ENCODE measurements around the gene MRPL47. TPM values are rescaled to one million over a fixed set of nuclear protein-coding genes. Genes with fewer than 3 reads are reported as not detected.

MRPL47 gene
- polyA plus RNA-seq, 1 of the 3 experiments (the other 2 are of a cell fraction): 37.8 TPM

DNA sequence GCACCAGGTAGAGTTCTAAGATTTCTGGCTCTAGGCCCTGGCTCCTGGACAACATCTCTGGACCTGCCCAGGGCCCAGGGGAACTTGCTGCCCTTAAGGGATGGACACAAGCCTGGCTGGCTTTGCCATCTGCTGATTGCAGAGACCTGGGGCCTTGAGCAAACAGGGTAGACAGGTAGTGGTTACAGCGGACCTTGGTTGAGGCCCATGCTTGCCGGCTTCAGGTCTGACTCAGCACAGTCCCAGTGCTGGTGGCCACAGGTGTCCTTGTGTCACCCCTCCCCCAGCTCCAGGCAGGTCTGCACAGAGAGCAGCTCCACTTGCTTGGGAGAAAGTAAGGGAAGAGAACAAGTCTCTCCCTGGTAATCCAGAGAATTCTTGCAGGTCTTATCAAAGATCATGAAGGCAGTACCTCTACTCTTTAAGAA lies 57.6 kb downstream of the MRPL47 start:
- 78% methylated on average over 2 of the region's 2 CpGs for WGBS (ENCODE audit: low lambda C conversion rate)
- POLR2A ChIA-PET: no interaction called here
- TF ChIP-seq TEAD4 (IDR thresholded peaks at IDR 0.05; ENCODE audit: borderline replicate concordance, insufficient read depth) (no peak), CHD2 (IDR thresholded peaks at IDR 0.05; ENCODE audit: low read length, partially characterized antibody) (no peak), RXRA (IDR thresholded peaks at IDR 0.05; ENCODE audit: borderline replicate concordance, low read depth) (no peak), SMC3 (IDR thresholded peaks at IDR 0.05; ENCODE audit: low read depth, low read length) (no peak), GABPA (IDR thresholded peaks at IDR 0.05; ENCODE audit: low read depth) (no peak), TAF1 (IDR thresholded peaks at IDR 0.05; ENCODE audit: borderline replicate concordance, low read depth, low read length) (no peak), POLR2AphosphoS5 (IDR thresholded peaks at IDR 0.05; ENCODE audit: low read depth, low read length) (no peak), MXI1 (IDR thresholded peaks at IDR 0.05; ENCODE audit: low read depth, low read length) (no peak), NRF1 (IDR thresholded peaks at IDR 0.05; ENCODE audit: low read depth, low read length) (no peak), FOXM1 (IDR thresholded peaks at IDR 0.05; ENCODE audit: low read depth) (no peak), ELF1 (IDR thresholded peaks at IDR 0.05) (no peak), TCF12 (IDR thresholded peaks at IDR 0.05) (no peak), EP300 (IDR thresholded peaks at IDR 0.05; ENCODE audit: borderline replicate concordance in 1 of 2, low read depth in 1 of 2, low read length in 1 of 2) (no peak)
- TF ChIP-seq, protein P1, sequence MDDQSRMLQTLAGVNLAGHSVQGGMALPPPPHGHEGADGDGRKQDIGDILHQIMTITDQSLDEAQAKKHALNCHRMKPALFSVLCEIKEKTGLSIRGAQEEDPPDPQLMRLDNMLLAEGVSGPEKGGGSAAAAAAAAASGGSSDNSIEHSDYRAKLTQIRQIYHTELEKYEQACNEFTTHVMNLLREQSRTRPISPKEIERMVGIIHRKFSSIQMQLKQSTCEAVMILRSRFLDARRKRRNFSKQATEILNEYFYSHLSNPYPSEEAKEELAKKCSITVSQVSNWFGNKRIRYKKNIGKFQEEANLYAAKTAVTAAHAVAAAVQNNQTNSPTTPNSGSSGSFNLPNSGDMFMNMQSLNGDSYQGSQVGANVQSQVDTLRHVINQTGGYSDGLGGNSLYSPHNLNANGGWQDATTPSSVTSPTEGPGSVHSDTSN (IDR thresholded peaks at IDR 0.05): no peak

DNA sequence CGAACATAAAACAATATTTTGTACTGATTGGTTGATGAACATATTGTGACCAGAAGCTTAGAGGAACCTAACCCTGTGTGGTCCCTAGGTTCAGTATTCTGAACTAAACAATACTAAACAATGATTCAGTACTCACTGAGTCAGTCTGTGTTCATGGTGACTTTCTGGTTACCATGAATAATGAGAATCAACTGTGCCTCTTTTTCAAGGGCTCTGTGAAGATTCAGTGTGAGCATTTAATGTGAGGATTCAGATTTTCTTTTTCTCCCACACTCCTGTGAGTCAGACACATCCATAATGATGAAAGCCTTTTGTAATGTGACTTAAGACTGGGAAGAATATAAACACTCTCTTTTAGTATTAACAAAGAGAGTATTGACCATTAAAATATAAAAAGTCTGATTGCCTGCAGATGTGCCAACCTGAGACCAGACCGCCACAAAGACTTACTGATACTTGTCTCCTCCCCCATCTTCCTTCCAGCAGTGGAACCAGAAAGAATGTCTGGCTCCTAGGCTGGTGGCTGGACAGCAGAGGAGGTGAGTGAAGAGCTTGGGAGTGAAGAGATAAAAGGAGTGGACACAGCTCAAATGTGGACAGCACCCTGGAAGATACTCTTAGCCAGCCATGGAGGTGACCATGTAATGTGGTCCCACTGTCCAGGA lies 59.3 kb downstream of the MRPL47 start:
- TF ChIP-seq, protein P2, sequence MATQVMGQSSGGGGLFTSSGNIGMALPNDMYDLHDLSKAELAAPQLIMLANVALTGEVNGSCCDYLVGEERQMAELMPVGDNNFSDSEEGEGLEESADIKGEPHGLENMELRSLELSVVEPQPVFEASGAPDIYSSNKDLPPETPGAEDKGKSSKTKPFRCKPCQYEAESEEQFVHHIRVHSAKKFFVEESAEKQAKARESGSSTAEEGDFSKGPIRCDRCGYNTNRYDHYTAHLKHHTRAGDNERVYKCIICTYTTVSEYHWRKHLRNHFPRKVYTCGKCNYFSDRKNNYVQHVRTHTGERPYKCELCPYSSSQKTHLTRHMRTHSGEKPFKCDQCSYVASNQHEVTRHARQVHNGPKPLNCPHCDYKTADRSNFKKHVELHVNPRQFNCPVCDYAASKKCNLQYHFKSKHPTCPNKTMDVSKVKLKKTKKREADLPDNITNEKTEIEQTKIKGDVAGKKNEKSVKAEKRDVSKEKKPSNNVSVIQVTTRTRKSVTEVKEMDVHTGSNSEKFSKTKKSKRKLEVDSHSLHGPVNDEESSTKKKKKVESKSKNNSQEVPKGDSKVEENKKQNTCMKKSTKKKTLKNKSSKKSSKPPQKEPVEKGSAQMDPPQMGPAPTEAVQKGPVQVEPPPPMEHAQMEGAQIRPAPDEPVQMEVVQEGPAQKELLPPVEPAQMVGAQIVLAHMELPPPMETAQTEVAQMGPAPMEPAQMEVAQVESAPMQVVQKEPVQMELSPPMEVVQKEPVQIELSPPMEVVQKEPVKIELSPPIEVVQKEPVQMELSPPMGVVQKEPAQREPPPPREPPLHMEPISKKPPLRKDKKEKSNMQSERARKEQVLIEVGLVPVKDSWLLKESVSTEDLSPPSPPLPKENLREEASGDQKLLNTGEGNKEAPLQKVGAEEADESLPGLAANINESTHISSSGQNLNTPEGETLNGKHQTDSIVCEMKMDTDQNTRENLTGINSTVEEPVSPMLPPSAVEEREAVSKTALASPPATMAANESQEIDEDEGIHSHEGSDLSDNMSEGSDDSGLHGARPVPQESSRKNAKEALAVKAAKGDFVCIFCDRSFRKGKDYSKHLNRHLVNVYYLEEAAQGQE (IDR thresholded peaks at IDR 0.05; ENCODE audit: low read depth, low read length): 0 out of 2 replicates have a peak, but pooled peaks have one; percentile 23
- TF ChIP-seq RXRA (IDR thresholded peaks at IDR 0.05; ENCODE audit: borderline replicate concordance, low read depth) (no peak), RCOR1 (IDR thresholded peaks at IDR 0.05; ENCODE audit: low read length) (no peak)
- TF ChIP-seq, protein P3, sequence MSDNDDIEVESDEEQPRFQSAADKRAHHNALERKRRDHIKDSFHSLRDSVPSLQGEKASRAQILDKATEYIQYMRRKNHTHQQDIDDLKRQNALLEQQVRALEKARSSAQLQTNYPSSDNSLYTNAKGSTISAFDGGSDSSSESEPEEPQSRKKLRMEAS (IDR thresholded peaks at IDR 0.05; ENCODE audit: low read depth): no peak
- TF ChIP-seq, protein P4, sequence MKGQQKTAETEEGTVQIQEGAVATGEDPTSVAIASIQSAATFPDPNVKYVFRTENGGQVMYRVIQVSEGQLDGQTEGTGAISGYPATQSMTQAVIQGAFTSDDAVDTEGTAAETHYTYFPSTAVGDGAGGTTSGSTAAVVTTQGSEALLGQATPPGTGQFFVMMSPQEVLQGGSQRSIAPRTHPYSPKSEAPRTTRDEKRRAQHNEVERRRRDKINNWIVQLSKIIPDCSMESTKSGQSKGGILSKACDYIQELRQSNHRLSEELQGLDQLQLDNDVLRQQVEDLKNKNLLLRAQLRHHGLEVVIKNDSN (IDR thresholded peaks at IDR 0.05; ENCODE audit: borderline replicate concordance, low read depth): no peak
- no peak overlapping the region for H3K4me2 ChIP-seq
- no peaks in the 10 kb centered on the region for H3K9me3 ChIP-seq
- no peak overlapping the region for H3K9ac ChIP-seq
- no peak overlapping the region for H2AFZ ChIP-seq (ENCODE audit: low read depth)
- no peaks in the 10 kb centered on the region for H3K79me2 ChIP-seq (ENCODE audit: insufficient read depth)
- POLR2A ChIA-PET: no interaction called here
- no peak for DNase-seq
- 47% methylated on average over 2 of the region's 2 CpGs for WGBS (ENCODE audit: low lambda C conversion rate)
- no peaks in the 10 kb centered on the region for H3K27me3 ChIP-seq (ENCODE audit: insufficient read depth)
- H3K9me2 ChIP-seq: no peaks in the 10 kb centered on the region
- no peaks in the 10 kb centered on the region for H4K20me1 ChIP-seq (ENCODE audit: insufficient read depth)
- peaks cover 7% of the 10 kb centered on the region for H3F3A ChIP-seq (replicated peaks; ENCODE audit: insufficient read depth)
- CTCF ChIA-PET: interaction anchor here (1.5 kb wide), 1 partner anchor 13 kb away, joined by 5 read pairs; no protein-coding TSS in a partner anchor
- H3K36me3 ChIP-seq (replicated peaks in 1 of 2; ENCODE audit: control insufficient read depth in 1 of 2, insufficient read depth in 2 of 2, low read length in 1 of 2): no peaks in the 10 kb centered on the region
- H3K4me1 ChIP-seq (ENCODE audit: control insufficient read depth in 1 of 2, insufficient read depth in 2 of 2, low read depth in 1 of 2, low read length in 1 of 2): no peaks in the 10 kb centered on the region
- peak overlapping the region in 1 of 2 experiments; percentile 45; a peak in 1 of 4 replicates for H3K27ac ChIP-seq (ENCODE audit: low read depth in 2 of 2, low read length in 1 of 2)
- no peak overlapping the region for H3K4me3 ChIP-seq (ENCODE audit: low read depth in 2 of 2, low read length in 1 of 2)

More for the DNA sequence above, 57.6 kb downstream of the MRPL47 start:
- Histone ChIP-seq H3K4me2 (no peak overlapping the region), H3K79me2 (ENCODE audit: insufficient read depth) (no peaks in the 10 kb centered on the region), H3K9me3 (no peaks in the 10 kb centered on the region), H3K9ac (no peak overlapping the region), H3K27me3 (ENCODE audit: insufficient read depth) (no peaks in the 10 kb centered on the region), H3K27ac (ENCODE audit: low read depth in 2 of 2, low read length in 1 of 2) (no peak overlapping the region), H2AFZ (ENCODE audit: low read depth) (no peak overlapping the region), H4K20me1 (ENCODE audit: insufficient read depth) (no peaks in the 10 kb centered on the region), H3K4me3 (ENCODE audit: low read depth in 2 of 2, low read length in 1 of 2) (no peak overlapping the region), H3K4me1 (ENCODE audit: control insufficient read depth in 1 of 2, insufficient read depth in 2 of 2, low read depth in 1 of 2, low read length in 1 of 2) (no peaks in the 10 kb centered on the region), H3K9me2 (no peaks in the 10 kb centered on the region), H3F3A (replicated peaks; ENCODE audit: insufficient read depth) (peaks cover 7% of the 10 kb centered on the region), H3K36me3 (replicated peaks in 1 of 2; ENCODE audit: control insufficient read depth in 1 of 2, insufficient read depth in 2 of 2, low read length in 1 of 2) (no peaks in the 10 kb centered on the region)
- DNase-seq: no peak
- CTCF ChIA-PET: no interaction called here

Measured in SK-N-SH (cell line).